HG03378 (cell line): ENCODE measurements around the gene FRMD3.
"Not testable (repeated sequence)": the region's sequence is repeated elsewhere in the genome, so short reads cannot be mapped to it uniquely, and the experiment has no call there.

Source experiments
- ATAC-seq: cut with Tn5 transposase; IDR thresholded peaks from one replicate; pipeline ENCODE4 v1.9.1; 2021; ENCODE audit warnings: mild to moderate bottlenecking, moderate library complexity; ENCODE audit not compliant: unreplicated experiment

Gene FRMD3

GRCh38 chr9:83396813-83397212, 141.4 kb downstream of the FRMD3 start:
- no peak for ATAC-seq

DNA sequence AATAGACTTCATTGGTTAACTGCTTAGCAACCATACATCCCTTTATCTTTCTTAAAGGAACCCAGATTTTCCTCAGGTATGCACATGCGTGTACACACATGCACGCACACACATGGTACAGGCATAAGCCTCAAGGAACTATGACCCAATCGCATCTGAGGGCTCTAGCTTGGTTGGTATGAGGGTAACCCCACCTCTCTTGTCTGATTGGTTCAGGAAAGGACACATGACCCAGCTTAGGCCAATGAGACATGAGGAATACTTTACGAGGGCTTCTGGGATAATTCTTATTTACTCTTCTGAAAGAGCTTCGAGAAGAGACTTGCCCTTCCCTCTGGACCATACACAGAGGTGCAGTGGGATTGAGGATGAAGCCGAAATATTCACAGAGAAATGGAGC, 141.9 kb downstream of the FRMD3 start:
- ATAC-seq, result no peak

DNA sequence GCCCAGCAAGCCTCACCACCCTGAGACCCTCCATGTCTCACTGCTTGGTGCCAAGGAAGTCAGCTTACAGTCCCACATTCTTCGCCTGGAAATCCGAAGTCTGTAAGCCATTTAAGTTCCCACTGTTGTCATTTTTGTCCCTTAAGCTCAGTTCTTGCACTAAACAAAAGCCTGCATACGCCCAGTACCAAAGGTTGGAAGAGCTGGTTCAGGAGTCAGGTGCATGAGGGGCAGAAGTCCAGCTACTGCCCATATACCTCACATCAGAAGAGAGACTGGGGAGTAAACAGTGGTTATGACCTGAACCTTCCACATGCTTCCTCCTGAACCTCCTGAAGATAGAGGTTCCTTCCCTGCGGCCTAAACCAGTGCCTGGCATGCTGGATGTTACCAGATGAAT, 146.0 kb downstream of the FRMD3 start:
- no peak for ATAC-seq

- no peak for ATAC-seq
Measured at GRCh38 chr9:83388346-83388745, 149.9 kb downstream of the FRMD3 start.

- no peak for ATAC-seq
Measured at GRCh38 chr9:83387401-83388185, 150.6 kb downstream of the FRMD3 start.

DNA sequence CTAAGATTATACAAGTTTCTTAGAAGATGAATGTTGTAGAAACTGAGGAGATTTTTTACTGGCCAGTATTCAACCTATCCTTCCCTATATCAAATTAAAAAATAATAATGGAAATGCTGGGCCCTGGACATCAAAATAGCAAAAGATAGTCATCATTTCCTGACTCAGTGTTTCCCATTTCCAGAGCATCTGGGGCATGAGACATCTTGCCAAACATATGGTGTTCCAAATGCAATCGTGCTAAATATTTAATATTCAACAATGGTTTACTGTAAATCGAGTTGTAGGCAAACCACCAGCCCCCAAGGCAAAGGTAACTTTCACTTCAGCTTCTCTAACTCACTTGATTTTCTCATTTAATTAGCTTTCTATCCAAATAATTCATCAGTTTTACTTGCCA, 152.9 kb downstream of the FRMD3 start:
- ATAC-seq, result no peak

- ATAC-seq, result no peak
Measured at GRCh38 chr9:83384214-83384613, 154.0 kb downstream of the FRMD3 start.

DNA sequence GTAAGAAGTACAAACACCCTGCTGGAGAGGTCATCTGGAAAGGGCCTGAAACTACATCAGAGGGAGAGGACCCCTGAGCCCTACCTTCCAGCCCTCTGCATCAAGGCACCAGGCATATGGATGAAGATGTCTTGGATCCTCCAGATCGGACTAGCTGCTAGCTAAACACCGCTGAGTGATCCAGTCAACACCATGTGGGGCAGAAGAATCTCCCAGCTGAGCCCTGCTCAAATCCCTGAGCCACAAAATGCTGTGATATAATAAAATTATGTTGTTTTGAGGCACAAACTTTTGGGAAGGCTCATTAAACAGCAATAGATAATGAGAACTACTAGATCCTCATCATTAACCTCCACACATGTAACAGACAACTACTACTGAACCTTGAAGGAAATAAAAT, 155.2 kb downstream of the FRMD3 start:
- no peak for ATAC-seq

DNA sequence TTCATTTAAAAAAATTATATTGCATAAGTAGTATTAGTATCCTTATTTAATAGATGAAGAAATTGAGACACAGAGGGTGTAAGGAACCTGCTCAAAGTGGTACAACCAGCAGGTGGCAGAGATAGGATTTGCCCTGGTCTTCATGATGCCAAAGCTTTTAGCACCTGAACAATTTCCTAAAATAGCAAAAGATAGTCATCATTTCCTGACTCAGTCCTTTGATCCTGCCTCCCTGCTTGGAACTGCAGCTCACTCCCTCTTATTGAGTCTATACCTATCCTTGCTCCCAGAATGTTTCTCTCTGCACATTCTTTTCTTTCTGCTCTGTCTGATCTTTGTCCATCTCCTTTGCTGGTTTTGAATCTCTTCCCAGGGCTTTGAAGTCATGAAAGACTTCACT, 155.8 kb downstream of the FRMD3 start:
- no peak for ATAC-seq

DNA sequence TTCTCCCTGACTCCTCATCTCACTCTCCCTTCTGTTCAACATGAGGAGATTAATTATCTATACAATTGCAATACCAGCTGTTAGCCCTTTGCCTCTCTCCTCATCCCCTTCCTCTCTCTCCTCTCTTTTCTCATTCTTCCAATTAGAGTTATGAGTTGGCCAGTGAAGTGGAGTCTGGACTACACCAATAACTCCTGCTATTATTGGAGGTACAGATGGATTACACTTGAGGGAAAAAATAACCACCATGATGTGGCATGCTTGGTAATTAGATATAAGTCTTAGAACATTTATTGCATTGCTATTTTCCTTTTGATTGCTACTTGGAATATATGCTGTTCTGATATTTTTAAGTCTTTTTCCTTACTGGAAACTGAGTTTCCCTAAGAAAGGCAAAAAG, 159.2 kb downstream of the FRMD3 start:
- no peak for ATAC-seq

GRCh38 chr9:83372957-83373356, 165.2 kb downstream of the FRMD3 start:
- no peak for ATAC-seq

DNA sequence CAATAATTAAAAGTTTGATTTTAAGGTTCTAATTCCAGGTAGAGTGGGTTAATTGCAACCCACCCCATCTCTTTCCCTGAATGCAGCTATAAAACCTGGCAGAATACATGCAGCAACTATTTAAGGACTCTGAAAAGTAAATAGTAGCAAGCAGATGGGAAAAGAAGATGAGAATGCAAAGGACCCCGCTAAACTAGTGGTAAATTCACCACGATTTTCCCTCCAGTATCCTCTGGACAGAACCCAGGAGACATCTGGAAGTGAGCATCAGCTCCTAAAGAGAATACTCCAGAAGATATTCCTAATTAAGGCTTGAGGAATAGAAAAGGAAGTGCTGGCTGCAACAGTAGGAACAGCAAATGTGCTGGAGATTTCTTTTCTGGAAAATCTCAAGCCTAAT, 170.9 kb downstream of the FRMD3 start:
- ATAC-seq, result no peak

DNA sequence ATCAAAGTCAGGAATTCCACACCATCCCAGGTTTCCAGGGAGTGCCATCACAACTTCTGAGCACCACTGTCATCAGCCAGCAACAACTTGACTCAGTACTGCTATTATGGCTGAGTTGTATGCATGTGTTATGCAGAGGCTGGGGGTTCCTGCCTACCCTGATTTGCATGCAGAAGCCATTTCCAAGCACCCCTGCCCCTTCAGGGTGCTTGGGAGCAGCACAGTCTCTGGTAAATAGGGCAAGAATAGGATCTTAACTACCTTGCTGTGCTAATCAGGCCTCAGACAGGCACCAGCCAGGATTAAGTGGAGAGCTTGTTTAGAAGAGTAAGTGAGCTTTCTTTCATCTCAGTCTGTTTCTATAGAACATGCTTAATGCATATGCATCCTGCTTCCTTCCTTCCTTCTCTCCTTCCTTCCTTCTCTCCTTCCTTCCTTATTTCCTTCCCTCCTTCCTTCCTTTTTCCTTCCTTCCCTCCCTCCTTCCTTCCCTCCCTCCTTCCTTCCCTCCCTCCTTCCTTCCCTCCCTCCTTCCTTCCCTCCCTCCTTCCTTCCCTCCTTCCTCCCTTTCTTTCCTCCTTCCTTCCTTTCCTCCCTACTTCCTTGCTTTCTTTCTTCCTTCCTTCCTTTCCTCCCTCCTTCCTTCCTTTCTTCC, 175.7 kb downstream of the FRMD3 start:
- no peak for ATAC-seq

DNA sequence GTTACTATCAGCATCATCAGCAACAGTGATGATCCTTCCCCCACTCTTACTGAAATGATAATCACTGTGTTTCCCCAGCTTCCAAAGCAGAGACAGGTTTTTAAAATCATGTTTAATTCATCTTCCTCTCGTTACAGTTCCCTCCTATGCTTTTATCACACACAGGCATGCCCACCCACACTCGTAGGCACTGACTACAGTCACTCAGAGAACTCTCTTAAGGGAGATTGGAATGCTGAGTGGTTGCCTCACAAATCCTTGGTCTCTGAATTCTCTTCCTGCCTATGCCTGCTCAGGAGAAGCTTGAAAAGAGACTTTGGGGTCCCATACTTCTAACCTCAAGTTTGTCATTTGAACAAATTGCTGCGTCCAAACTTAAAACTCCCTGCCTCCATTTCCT, 179.2 kb downstream of the FRMD3 start:
- ATAC-seq, result no peak

GRCh38 chr9:83358493-83358892, 179.7 kb downstream of the FRMD3 start:
- ATAC-seq, result not testable (repeated sequence)

GRCh38 chr9:83355729-83356151, 182.5 kb downstream of the FRMD3 start:
- no peak for ATAC-seq

DNA sequence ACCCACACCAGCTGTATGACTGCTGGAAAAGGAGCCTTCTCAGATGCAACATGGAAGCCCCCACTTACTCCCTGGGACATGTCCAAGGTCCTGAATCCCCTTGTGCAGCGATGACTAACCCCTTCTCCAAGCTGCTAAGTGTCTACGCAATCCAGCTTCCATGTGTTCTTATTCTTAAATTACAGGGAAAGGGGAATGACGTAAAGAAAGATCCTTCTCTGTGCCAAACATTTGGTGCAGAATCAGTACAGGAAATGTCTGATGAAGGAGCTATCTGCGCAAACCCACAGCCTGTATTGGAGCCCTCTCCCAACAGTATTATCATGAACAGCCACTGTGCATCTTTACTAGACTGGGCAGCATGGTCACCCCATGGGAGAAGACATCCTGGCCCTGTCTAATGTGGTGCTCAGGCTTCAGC, 183.2 kb downstream of the FRMD3 start:
- ATAC-seq, result no peak

GRCh38 chr9:83349031-83349430, 189.2 kb downstream of the FRMD3 start:
- ATAC-seq, result no peak

DNA sequence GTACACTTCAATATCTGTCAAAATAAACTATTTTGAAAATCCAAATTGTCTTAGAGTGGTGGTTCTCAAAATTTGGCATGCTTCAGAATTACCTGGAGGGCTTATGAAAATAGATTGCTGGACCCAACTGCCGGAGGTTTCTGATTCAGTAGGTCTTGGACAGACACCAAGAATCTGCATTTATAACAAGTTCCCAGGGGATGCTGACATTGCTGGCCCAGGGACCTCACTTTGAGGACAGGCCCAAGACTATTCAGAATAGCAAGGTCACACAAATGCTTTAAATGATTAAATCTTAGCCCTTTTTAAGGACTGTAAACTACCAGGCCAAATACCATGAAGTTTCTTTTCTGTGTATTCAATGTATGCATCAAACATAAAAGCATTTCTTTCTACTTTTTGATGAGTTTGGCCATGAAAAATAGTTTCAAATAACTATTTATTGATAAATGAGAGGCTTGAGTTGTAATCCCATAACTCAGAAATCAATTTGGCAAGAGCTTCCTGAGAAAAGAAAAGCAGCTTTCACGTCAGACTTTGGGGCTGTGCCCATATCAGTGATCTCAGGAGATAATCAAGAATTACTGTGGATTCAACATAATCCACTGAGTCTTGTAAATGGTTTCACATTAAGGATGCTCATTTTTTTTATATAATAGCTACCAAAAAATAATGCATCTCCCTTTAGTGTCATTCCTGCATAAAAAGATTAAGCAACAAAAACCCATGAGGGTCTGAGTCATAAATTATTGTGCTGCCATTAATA, 191.4 kb downstream of the FRMD3 start:
- ATAC-seq, result no peak

DNA sequence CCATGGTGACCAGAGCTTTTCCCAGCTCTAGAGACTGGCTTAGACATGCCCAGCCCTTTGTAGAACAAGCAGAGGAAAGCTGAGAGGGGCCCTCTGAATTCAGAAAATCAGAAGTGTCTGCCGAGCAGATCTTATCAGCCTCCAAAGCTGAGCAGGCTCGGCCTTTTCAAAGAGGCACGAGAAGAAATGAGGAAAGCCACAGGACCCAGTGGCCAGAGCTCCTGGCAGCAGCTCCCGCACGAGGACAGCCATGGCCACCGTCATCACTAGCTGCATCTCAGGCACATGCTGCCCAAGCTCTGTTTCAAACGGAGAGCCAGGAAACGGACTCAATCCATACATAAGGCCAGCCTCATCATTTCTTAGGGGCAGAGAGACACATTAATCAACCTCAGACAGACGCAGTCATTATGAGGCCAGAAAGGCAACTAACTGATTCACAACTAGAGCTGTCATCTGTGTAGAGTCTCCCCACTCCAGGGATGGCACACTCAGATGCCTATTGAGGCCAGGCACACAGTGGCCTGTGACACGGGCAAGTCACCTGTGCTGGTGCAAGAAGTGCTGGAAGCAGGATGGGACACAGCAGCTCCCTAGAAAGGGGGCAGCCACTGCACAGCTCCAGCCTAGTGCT, 194.7 kb downstream of the FRMD3 start:
- no peak for ATAC-seq

DNA sequence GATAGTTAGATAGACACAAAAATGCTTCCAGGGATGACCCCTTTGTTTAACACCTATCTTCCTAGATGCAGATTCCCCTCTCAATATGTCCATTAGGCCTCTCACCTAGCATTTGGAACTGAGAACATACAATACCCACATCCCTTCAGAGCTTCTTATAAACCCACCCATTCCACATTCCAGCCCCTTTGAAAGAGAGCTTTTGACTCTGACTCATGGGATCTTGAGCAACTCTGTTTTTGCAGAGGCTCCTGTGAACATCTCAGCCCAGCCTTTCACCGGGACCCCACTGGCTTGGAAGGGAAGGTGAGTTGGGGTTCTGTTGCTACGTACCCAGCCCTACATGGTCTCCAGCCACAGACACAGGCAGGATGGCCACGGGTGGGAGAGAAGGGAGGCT, 195.5 kb downstream of the FRMD3 start:
- no peak for ATAC-seq
